Measurements from ENCODE around the gene PAQR5. TPM values are rescaled to one million over a fixed set of nuclear protein-coding genes. Genes with fewer than 3 reads are reported as not detected.

Gene PAQR5
- total RNA-seq, 1 donor from 2014 or later: not detected

- no peak overlapping the region for H3K27ac Mint-ChIP-seq
- ChIA-PET POLR2A (no interaction called here), CTCF (no interaction called here)
- peaks cover 2% of the 10 kb centered on the region for H3K27me3 Mint-ChIP-seq
- H3K9me3 Mint-ChIP-seq: no peaks in the 10 kb centered on the region
- H3K4me3 Mint-ChIP-seq: no peak overlapping the region
- ATAC-seq (ENCODE audit: low read depth): no peak
- no peaks in the 10 kb centered on the region for H3K4me1 Mint-ChIP-seq
- TF ChIP-seq CTCF (IDR thresholded peaks at IDR 0.05): no peak
- DNase-seq: no peak
- intact Hi-C loops (cut with micrococcal nuclease): no loop called here
- H3K36me3 Mint-ChIP-seq (ENCODE audit: low read depth): no peaks in the 10 kb centered on the region
Observed at GRCh38 chr15:69272891-69273290, 25.8 kb upstream of the PAQR5 start.

- POLR2A ChIA-PET: no interaction called here
- no peak overlapping the region for H3K4me3 Mint-ChIP-seq
- TF ChIP-seq CTCF (IDR thresholded peaks at IDR 0.05): no peak
- no peaks in the 10 kb centered on the region for H3K9me3 Mint-ChIP-seq
- no peak overlapping the region for H3K27ac Mint-ChIP-seq
- H3K27me3 Mint-ChIP-seq: peaks cover 9% of the 10 kb centered on the region
- no peaks in the 10 kb centered on the region for H3K36me3 Mint-ChIP-seq (ENCODE audit: low read depth)
- DNase-seq: no peak
- intact Hi-C loops (cut with micrococcal nuclease): no loop called here
- CTCF ChIA-PET: no interaction called here
- ATAC-seq (ENCODE audit: low read depth): no peak
- H3K4me1 Mint-ChIP-seq: no peaks in the 10 kb centered on the region
Observed at GRCh38 chr15:69275074-69275670, 23.5 kb upstream of the PAQR5 start.

GRCh38 chr15:69275933-69276560 is 22.7 kb upstream of the PAQR5 start:
- ATAC-seq (ENCODE audit: low read depth): no peak
- Mint-ChIP-seq H3K4me3 (no peak overlapping the region), H3K9me3 (no peaks in the 10 kb centered on the region), H3K27ac (no peak overlapping the region), H3K27me3 (peaks cover 9% of the 10 kb centered on the region), H3K4me1 (no peaks in the 10 kb centered on the region), H3K36me3 (ENCODE audit: low read depth) (no peaks in the 10 kb centered on the region)
- intact Hi-C loops (cut with micrococcal nuclease): no loop called here
- ChIA-PET POLR2A (no interaction called here), CTCF (no interaction called here)
- no peak for TF ChIP-seq CTCF (IDR thresholded peaks at IDR 0.05)
- no peak for DNase-seq

- H3K4me1 Mint-ChIP-seq: no peaks in the 10 kb centered on the region
- no peaks in the 10 kb centered on the region for H3K9me3 Mint-ChIP-seq
- no peak for ATAC-seq (ENCODE audit: low read depth)
- intact Hi-C loops (cut with micrococcal nuclease): no loop called here
- ChIA-PET POLR2A (no interaction called here), CTCF (interaction anchor here (1.2 kb wide), 1 partner anchor 9 kb away, joined by 3 read pairs; no protein-coding TSS in a partner anchor)
- H3K36me3 Mint-ChIP-seq (ENCODE audit: low read depth): no peaks in the 10 kb centered on the region
- no peak for DNase-seq
- H3K4me3 Mint-ChIP-seq: no peak overlapping the region
- H3K27me3 Mint-ChIP-seq: peaks cover 10% of the 10 kb centered on the region
- H3K27ac Mint-ChIP-seq: no peak overlapping the region
- no peak for TF ChIP-seq CTCF (IDR thresholded peaks at IDR 0.05)
Observed at GRCh38 chr15:69277316-69277715, 21.4 kb upstream of the PAQR5 start.

GRCh38 chr15:69279636-69280035 is 19.1 kb upstream of the PAQR5 start:
- DNase-seq: no peak
- H3K27me3 Mint-ChIP-seq: peaks cover 17% of the 10 kb centered on the region
- H3K27ac Mint-ChIP-seq: no peak overlapping the region
- ChIA-PET CTCF (no interaction called here), POLR2A (no interaction called here)
- no peak for TF ChIP-seq CTCF (IDR thresholded peaks at IDR 0.05)
- H3K36me3 Mint-ChIP-seq (ENCODE audit: low read depth): no peaks in the 10 kb centered on the region
- H3K4me3 Mint-ChIP-seq: no peak overlapping the region
- no peaks in the 10 kb centered on the region for H3K9me3 Mint-ChIP-seq
- ATAC-seq (ENCODE audit: low read depth): no peak
- intact Hi-C loops (cut with micrococcal nuclease): no loop called here
- H3K4me1 Mint-ChIP-seq: no peaks in the 10 kb centered on the region

All from activated B cell treated with CpG ODN at 0.5 μM for 24 hours (primary cell).